Embryonic facial prominence (tissue), 1 donor: ENCODE measurements around the gene NEURL2.
"Not testable (repeated sequence)": the region's sequence is repeated elsewhere in the genome, so short reads cannot be mapped to it uniquely, and the experiment has no call there.

Source experiments
- DNase-seq: peaks from one replicate; pipeline ENCODE4 v3.0.0-alpha.2; 2016; ENCODE audit errors: extremely low spot score

The NEURL2 gene

GRCh38 chr20:45919542-45920399, 28.8 kb upstream of the NEURL2 start:
- DNase-seq: no peak

- DNase-seq: no peak
Observed at GRCh38 chr20:45918779-45919537, 27.9 kb upstream of the NEURL2 start.

GRCh38 chr20:45918182-45918737, 27.3 kb upstream of the NEURL2 start:
- DNase-seq: no peak

DNA sequence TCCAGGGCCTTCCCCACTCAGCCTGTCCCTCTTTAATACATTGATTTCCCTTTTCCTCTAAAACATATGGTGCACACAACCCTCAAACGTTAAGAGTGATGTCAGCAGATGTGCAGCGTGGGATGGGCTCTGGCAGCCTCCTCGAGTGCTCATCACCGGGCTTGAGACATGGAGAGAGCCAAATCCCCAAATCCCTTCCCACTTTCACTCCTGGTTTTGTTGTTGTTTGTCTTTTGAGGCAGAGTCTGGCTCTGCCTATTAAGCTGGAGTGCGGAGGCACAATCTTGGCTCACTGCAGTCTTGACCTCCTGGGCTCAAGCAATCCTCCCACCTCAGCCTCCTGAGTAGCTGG, 26.8 kb upstream of the NEURL2 start:
- DNase-seq: no peak

DNA sequence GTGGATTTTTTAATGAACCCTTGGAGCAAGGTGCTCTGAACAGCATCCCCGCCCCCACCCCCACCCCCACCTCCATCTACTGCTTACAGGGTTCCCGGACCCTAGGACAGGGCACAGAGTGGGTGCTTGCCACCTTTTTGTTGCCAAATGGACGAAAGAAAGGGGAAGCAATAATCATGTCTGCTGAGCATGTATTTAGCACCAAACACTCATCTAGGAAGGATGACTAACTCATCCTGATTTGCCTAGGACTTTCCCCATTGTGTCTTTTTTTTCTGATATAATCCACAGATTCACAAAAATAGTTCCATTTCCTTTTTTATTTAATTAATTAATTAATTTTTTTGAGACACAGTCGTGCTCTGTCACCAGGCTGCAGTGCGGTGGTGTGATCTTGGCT, 22.1 kb upstream of the NEURL2 start:
- DNase-seq: no peak

GRCh38 chr20:45912344-45912682, 21.3 kb upstream of the NEURL2 start:
- DNase-seq: no peak

DNA sequence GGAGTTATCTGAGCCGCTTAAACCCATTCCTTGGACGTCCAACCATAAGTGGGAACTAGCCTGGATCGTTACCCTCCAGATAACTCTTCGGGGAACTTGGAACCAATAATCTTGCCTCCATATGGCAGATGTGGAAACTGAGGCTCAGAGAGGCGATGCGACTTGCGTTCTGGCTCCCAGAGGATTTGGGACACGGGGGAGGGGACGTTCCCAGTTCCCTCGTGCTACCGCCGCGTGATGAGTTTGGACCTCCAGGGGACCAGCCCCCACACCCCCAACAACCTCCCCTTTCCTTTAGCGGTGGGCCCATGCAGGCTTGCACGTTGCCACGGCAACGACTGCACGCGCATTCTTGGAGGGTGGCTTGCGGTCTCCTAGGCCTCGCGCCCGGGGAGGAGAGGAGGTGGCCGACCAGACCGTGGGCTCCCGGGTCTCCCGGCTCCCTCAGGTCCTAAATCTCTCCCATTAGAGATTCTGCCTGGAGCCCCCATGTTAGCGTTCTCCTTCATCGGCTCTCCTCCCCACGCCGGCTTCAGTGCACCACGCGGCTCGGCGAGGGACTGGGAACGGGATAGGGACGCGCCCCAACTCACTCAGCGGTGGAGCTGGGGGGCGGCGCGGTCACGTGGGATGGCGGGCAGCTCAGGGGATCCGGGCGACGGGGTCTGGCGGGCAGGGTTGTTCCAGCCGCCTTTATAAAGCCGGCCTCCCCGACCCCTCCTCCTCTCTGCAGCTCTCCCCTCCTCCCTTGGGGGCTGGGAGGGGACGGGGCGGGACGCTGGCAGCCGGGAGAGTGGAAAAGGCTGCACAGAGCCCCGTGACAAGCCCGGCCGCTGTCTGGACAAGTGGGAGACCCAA, 20.7 kb upstream of the NEURL2 start, which contains the start of gene PLTP:
Gene PLTP (minus strand): TSS at position 670 of the 858 bp plus-strand sequence. CDS start 703 bp downstream, outside the sequence.
- peak; percentile 13 for DNase-seq

DNA sequence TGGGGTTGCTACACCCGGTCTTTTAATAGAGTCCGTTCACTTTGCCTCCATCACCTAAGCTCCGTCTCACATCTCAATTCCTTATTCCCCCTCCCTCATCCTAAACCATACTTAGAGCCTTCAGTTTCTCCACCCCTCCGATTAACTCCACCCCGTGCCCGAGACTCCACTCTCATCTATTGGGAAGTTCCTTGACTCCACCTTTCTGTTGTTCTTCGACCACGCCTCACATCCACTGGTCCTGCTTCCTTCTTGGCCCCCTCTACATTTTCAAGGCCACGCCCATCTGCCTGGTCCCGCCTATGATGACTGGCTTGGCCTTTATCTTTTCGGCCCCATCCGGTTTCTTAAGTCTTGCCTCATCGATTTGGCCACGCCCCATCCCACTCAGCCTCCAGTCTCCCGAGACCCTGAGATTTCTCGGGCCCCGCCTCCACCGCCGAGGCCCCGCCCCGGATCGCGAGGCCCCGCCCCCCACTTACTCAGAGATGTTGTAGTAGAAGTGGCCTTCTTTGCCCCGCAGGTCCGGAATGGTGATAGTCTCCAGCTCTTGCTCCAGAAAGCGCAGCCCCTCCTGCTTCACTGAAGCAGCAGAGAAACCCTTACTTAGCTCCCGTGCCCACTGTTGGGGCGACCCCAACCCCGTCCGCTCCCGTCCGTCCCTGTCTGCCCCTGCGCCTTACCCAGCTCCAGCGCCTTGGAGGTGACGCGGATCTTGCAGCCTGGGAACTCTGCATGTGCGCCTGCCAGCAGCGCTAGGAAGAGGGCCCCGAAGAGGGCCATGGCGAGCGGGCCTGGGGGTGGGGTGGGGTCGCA, 19.9 kb upstream of the NEURL2 start:
- peak; percentile 89 for DNase-seq

GRCh38 chr20:45909817-45910669, 19.0 kb upstream of the NEURL2 start:
- DNase-seq: no peak

DNA sequence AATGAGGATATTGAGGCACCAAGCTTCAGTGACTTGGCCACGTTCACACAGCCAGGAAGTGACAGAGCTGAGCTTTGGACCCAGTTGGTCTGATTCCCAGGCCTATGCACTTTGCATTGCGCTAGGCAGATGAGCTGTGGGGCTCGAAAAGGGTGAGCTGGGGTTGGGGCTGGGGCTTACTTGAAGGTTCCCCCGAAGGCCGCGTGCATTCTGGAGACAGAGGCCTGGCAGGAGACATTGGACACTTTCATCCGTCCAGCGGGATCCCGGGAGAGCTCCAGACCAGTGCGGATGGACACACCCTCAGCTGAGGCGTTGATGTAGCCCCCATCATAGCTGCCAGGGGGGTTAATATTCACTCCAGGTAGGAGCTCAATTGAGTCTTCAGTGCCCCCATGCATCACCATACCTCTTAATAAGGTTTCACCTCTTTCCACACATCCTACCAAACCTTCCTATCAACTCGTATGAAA, 18.4 kb upstream of the NEURL2 start:
- DNase-seq: no peak

GRCh38 chr20:45908084-45908483, 17.1 kb upstream of the NEURL2 start:
- no peak for DNase-seq

GRCh38 chr20:45907219-45907948, 16.4 kb upstream of the NEURL2 start:
- no peak for DNase-seq

DNA sequence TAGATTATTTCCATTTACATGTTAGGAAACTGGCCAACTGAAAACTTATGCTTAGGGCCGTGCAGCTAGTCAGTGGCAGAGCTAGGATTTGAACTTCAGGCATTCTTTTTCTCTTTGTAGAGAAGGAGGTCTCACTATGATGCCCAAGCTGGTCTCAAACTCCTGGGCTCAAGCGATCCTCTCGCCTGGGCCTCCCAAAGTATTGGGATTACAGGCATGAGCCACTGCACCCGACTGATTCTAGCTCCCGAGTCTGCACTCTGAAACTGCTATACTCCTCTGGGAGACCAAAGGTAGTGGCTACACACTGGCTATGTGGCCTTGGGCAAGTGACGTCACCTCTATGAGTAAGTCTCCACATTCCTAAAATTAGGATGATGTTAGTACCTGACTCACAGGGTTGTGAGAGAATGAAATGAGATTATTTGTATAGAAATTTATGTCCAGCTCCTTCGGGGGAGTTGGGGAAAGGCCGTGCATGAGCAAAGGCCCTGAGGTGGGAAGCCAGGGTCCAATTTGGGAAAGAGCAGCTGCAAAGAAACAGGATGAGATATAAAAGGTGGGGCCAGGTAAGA, 14.6 kb upstream of the NEURL2 start:
- DNase-seq: no peak

DNA sequence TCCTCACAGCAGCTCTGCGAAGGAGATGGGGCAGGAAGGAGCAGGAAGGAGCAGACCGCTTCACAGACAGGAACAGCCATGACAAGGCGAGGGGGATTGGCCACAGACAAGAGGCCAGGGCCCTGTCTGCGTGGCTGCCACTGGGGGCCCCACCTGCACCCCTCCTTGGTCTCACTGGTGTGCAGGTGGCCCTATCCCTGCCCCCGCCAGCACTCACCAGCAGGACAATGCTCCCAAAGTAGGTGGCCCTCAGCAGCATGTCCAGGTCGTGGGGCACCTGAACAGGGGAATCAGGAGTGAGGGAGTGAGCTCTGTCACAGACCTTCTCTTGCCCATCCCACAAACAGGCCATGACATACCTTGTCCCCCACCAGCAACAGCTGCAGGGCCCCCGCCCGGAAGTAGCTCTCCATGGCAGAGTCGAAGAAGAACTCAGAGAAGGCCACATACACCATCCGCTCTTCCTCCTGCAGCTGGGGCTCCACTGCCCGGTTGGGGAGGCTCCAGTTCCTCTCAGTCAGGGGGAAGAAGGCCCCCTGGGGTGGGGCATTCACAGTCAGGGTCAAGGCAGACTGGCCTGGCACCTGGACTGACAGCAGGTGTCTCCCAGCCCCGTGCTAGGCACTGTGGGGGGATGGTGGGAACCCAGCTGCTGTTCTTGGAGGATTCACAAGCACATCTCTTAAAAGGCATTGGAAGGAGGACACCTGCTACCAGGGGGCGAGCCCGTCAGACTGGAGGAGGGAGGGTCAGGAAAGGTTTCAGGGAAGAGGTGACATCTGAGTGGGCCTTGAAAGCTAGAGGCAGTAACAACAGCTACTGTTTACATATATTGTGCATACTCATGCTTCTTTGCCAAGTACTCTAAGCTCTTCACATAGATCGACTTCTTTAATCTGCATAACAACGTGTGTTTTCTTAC, 13.8 kb upstream of the NEURL2 start:
- DNase-seq: no peak

- DNase-seq: no peak
Observed at GRCh38 chr20:45902199-45902701, 11.2 kb upstream of the NEURL2 start.

- DNase-seq: not testable (repeated sequence)
Observed at GRCh38 chr20:45901332-45901731, 10.3 kb upstream of the NEURL2 start.

DNA sequence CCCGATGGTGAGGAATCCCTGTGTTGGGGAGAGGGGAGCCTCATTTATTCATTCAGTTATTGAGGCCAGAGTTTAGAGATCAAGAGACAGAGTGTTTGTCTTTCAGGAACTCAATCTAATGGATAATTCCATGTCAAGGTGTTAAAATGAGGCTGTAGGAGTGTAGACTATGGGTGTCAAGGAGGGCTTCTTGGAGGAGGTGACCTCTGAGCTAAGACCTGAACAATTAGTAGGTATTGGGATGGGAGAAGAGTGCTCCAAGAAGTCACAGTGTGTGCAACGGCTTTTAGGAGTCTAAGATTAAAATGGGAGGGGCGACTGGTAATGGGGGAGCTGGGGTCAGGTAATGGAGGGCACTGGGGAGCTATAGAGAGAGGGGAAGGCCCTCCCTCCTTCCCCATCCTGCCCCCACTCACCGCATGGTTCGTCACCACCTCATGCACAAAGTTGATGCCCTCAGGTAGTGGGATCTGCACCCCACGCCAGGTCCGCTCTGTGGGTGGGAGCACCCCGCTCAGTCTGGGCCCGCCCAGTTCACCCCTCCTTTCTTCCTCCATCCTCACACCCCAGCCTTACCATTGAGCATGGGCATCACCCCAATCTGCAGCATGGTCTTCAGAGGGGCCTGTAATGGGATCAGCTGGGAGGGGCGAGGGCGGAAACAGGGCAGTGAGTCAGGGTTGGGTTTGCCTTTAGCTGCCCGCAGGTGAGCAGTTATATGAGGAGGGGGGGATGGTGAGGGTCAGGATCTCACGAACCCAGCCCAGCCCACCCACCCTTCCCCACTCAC, 8.2 kb upstream of the NEURL2 start:
- DNase-seq: no peak
